Astrocyte (in vitro differentiated cells and primary cell): ENCODE data around the gene MYT1.

Experiments
- CTCF ChIP-seq: IDR thresholded peaks from 2 replicates; pipeline ENCODE4 v1.5.1; 2011; ENCODE audit warnings: low read depth, mild to moderate bottlenecking, inconsistent platforms, low read length, moderate library complexity; ENCODE audit not compliant: insufficient read depth
- EZH2 ChIP-seq: IDR thresholded peaks from 2 replicates; pipeline ENCODE4 v1.6.1; 2012; ENCODE audit warnings: mild to moderate bottlenecking, low read length, inconsistent platforms; ENCODE audit not compliant: insufficient read depth

GRCh38 chr20:64166721-64167615 lies 2.7 kb downstream of the MYT1 start:
- no peak for TF ChIP-seq CTCF
- no peak for TF ChIP-seq EZH2
